HG02852 (cell line): ENCODE results near the gene EXOC4.

Experiments
- ATAC-seq: cut with Tn5 transposase; IDR thresholded peaks from one replicate; pipeline ENCODE4 v1.9.1; 2021; ENCODE audit warnings: mild to moderate bottlenecking, moderate library complexity; ENCODE audit not compliant: unreplicated experiment

The EXOC4 gene

GRCh38 chr7:133812877-133813276 lies 560.0 kb downstream of the EXOC4 start:
- no peak for ATAC-seq

- ATAC-seq, result no peak
Measured at GRCh38 chr7:133815611-133816210, 562.8 kb downstream of the EXOC4 start.

GRCh38 chr7:133819695-133820094 lies 566.8 kb downstream of the EXOC4 start:
- ATAC-seq, result no peak

GRCh38 chr7:133820584-133820983 lies 567.7 kb downstream of the EXOC4 start:
- ATAC-seq, result no peak

GRCh38 chr7:133821171-133821570 lies 568.3 kb downstream of the EXOC4 start:
- ATAC-seq, result no peak

GRCh38 chr7:133822001-133822641 lies 569.2 kb downstream of the EXOC4 start:
- ATAC-seq, result no peak

- no peak for ATAC-seq
Measured at GRCh38 chr7:133822868-133823552, 570.1 kb downstream of the EXOC4 start.

- ATAC-seq, result no peak
Measured at GRCh38 chr7:133824132-133824531, 571.3 kb downstream of the EXOC4 start.

- peak; percentile 60 for ATAC-seq
Measured at GRCh38 chr7:133827707-133828623, 575.1 kb downstream of the EXOC4 start.

- ATAC-seq, result no peak
Measured at GRCh38 chr7:133828906-133829305, 576.0 kb downstream of the EXOC4 start.

- no peak for ATAC-seq
Measured at GRCh38 chr7:133829336-133829897, 576.5 kb downstream of the EXOC4 start.

GRCh38 chr7:133830081-133830480 lies 577.2 kb downstream of the EXOC4 start:
- no peak for ATAC-seq

- ATAC-seq, result no peak
Measured at GRCh38 chr7:133836666-133837065, 583.8 kb downstream of the EXOC4 start.

- no peak for ATAC-seq
Measured at GRCh38 chr7:133837224-133837623, 584.3 kb downstream of the EXOC4 start.

GRCh38 chr7:133839121-133839520 lies 586.2 kb downstream of the EXOC4 start:
- no peak for ATAC-seq

GRCh38 chr7:133843341-133843740 lies 590.5 kb downstream of the EXOC4 start:
- no peak for ATAC-seq

GRCh38 chr7:133845005-133845404 lies 592.1 kb downstream of the EXOC4 start:
- ATAC-seq, result no peak

- ATAC-seq, result no peak
Measured at GRCh38 chr7:133846203-133846945, 593.5 kb downstream of the EXOC4 start.

GRCh38 chr7:133850497-133851280 lies 597.8 kb downstream of the EXOC4 start:
- ATAC-seq, result no peak
